ENCODE measurements around the gene CD72. TPM values are rescaled to one million over a fixed set of nuclear protein-coding genes. Genes with fewer than 3 reads are reported as not detected.
A peak's percentile ranks its signal among the peaks of the same experiment; 100 is the strongest.

CD72 gene
- total RNA-seq, 6 experiments from 2014 or later = 0.37 to 0.87 (median 0.49) TPM

DNA sequence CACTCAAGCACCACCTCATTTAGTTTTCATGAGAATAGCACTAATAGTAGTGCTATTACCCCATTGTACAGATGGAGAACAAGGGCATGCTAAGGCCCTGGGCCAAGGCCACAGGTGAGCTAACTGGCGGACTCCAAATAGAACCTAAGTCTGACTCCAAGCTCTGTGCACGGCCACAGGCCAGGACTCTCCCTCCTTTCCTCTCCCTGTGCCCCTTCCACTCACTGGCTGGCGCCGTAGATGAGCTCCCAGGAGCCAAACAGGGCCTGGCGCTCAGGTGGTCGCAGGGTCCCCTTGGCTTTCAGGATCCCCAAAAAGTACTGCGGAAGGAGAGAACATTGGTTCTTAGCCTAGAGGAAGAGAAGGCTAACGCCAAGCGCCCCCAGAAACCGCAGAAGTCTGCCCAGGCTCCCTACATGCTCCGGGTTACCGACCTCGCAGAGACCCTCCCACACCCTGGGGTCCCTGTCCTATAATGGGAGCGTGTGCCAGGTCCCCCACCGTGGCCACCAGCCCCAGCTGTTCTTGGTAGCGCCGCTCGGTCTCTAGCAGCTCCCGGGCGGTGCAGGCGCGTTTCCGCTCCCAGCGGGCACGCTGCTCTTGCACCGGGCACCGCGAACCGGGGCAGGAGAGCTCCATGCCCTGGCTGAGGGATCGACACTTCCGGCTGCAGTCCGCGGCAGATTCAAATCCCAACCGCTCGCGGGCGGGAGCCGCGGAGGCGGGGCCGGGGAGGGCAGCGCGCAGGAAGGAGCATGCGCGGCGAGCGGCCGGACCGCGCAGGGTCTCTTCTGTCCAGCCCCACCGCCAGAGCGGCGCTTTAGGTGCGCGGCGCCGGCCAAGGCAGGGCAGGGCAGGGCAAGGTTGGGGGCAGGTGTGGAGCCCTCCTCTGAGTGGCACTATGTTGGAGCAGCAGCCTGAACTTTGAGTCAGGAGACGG is 46.6 kb upstream of the CD72 start, which contains the start of gene ARHGEF39:
TSS of gene ARHGEF39 (minus strand) at position 665 of the 940 bp plus-strand sequence. CDS start at position 639, 26 bp downstream.
- Mint-ChIP-seq H3K27me3 (ENCODE audit: insufficient read depth) (peaks cover 5% of the 10 kb centered on the region), H3K4me1 (ENCODE audit: low read depth) (peaks cover 75% of the 10 kb centered on the region), H3K36me3 (ENCODE audit: low read depth) (peaks cover 17% of the 10 kb centered on the region; the same call in 1 of the 2 replicates), H3K4me3 (peak within 1 kb of the TSS; percentile 90), H3K27ac (peak within 1 kb of the TSS; percentile 60), H3K9me3 (no peaks in the 10 kb centered on the region)
- DNase-seq = peak; percentile 71
- TF ChIP-seq, protein P1, sequence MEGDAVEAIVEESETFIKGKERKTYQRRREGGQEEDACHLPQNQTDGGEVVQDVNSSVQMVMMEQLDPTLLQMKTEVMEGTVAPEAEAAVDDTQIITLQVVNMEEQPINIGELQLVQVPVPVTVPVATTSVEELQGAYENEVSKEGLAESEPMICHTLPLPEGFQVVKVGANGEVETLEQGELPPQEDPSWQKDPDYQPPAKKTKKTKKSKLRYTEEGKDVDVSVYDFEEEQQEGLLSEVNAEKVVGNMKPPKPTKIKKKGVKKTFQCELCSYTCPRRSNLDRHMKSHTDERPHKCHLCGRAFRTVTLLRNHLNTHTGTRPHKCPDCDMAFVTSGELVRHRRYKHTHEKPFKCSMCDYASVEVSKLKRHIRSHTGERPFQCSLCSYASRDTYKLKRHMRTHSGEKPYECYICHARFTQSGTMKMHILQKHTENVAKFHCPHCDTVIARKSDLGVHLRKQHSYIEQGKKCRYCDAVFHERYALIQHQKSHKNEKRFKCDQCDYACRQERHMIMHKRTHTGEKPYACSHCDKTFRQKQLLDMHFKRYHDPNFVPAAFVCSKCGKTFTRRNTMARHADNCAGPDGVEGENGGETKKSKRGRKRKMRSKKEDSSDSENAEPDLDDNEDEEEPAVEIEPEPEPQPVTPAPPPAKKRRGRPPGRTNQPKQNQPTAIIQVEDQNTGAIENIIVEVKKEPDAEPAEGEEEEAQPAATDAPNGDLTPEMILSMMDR (IDR thresholded peaks at IDR 0.05) = peak; percentile 23; the same call in 1 of the 2 replicates

DNA sequence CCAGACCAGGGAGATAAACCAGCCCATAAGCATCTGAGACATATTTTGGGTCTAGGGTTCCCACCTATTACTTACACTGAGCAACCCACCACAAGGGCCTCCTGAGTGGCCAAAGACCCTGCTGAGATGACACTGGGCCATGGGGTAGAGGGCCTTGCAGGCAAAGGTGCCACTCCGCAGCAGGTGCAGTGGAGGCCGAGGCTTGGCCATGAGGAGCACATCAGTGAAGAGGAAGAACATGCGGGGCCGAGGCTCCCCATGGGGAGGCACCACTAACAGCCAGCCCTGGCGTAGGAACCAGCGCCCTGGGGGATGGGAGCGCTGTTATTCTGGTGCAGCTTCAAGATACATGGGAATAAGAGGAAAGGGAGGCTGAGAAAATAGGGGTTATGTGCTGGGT is 44.2 kb upstream of the CD72 start:
- TF ChIP-seq, protein P1 (IDR thresholded peaks at IDR 0.05) = no peak
- Mint-ChIP-seq H3K27me3 (ENCODE audit: insufficient read depth) (peaks cover 10% of the 10 kb centered on the region), H3K36me3 (ENCODE audit: low read depth) (peaks cover 17% of the 10 kb centered on the region; the same call in 1 of the 2 replicates), H3K9me3 (peaks cover 4% of the 10 kb centered on the region), H3K4me3 (no peak overlapping the region), H3K4me1 (ENCODE audit: low read depth) (peaks cover 79% of the 10 kb centered on the region), H3K27ac (peak overlapping the region; percentile 60; the same call in 1 of the 2 replicates)
- no peak for DNase-seq

DNA sequence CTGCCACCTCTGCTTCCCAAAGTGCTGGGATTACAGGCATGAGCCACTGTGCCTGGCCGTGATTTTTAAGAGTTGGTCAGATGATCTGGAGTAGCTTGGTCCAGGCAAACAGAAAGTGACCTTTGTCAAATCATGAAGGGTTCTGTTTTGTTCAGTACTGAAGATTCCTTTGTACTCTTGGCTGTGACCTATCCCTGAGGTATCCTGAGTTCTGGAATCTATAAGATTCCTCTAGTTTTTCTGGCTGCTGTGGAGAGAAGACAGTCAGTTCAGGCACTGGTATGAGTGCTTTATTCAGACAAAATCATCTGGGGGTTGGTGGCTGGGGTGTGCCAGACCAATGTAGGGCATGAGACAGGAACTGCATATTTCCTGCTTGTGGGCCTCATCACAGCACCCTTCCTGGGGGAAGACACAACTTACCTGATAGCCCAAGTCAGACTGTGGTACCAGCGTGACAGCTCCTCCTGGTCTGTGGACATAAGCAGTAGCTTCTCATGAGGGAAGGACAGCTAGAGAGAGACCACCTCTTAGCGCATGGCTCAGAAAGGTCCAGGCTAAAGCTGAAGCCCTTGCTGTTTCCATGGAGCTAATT is 43.6 kb upstream of the CD72 start:
- TF ChIP-seq, protein P1 (IDR thresholded peaks at IDR 0.05) = no peak
- Mint-ChIP-seq H3K4me3 (no peak overlapping the region; the same call in 1 of the 2 replicates), H3K27ac (peak overlapping the region; percentile 60; the same call in 1 of the 2 replicates), H3K36me3 (ENCODE audit: low read depth) (peaks cover 17% of the 10 kb centered on the region; the same call in 1 of the 2 replicates), H3K4me1 (ENCODE audit: low read depth) (peaks cover 85% of the 10 kb centered on the region), H3K27me3 (ENCODE audit: insufficient read depth) (peaks cover 12% of the 10 kb centered on the region), H3K9me3 (peaks cover 4% of the 10 kb centered on the region)
- no peak for DNase-seq

DNA sequence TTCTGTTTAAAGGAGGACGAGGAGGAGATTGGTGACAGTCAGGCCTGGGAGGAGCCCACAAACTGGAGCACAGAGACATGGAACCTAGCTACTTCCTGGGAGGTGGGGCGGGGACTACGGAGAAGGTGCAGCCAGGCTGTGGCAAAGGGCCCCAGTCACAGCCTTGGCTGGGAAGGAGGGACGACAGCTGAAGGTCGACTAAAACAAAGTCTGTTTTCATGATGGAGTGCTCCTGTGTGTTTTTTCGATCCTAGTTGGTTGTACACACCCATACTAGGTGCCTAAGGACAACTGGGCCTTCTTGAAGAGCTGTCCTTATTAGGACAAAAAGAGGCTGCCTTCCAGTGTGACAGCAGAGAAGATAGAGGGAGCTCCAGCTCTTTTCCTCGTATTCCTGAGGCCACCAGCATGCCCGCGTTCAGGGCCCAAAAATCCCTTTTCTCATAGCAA is 42.8 kb upstream of the CD72 start:
- Mint-ChIP-seq H3K36me3 (ENCODE audit: low read depth) (peaks cover 17% of the 10 kb centered on the region; the same call in 1 of the 2 replicates), H3K9me3 (peaks cover 4% of the 10 kb centered on the region), H3K4me1 (ENCODE audit: low read depth) (peaks cover 83% of the 10 kb centered on the region), H3K4me3 (no peak overlapping the region), H3K27ac (peak overlapping the region; percentile 99), H3K27me3 (ENCODE audit: insufficient read depth) (peaks cover 8% of the 10 kb centered on the region)
- no peak for DNase-seq
- TF ChIP-seq, protein P1 (IDR thresholded peaks at IDR 0.05) = peak; percentile 63

DNA sequence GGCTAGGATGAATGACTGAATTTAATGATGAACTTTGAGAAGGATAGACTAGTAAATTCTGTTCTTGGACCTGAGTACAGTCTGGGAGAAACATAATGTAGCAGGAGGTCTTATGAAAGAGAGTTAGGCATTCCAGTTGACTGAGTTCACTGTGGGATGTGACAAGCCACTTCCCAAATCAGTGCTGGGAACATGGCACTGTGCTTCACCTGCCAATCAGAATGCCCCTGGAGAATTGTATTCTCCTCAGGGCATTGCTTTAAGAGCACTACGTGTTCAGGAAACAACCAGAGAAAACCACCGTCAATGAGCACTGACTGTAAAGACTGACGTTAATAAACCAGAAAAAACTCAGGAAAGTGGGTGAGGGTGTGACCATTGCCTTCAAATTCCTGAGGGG is 41.1 kb upstream of the CD72 start:
- H3K27me3 Mint-ChIP-seq (ENCODE audit: insufficient read depth) = peaks cover 6% of the 10 kb centered on the region
- peak; percentile 76 for DNase-seq
- H3K9me3 Mint-ChIP-seq = peaks cover 4% of the 10 kb centered on the region
- peak overlapping the region; percentile 90 for H3K4me3 Mint-ChIP-seq
- H3K36me3 Mint-ChIP-seq (ENCODE audit: low read depth) = peaks cover 17% of the 10 kb centered on the region; the same call in 1 of the 2 replicates
- H3K27ac Mint-ChIP-seq = peak overlapping the region; percentile 99
- H3K4me1 Mint-ChIP-seq (ENCODE audit: low read depth) = peaks cover 71% of the 10 kb centered on the region
- TF ChIP-seq, protein P1 (IDR thresholded peaks at IDR 0.05) = no peak
